HTERT RPE-1 (cell line): ENCODE measurements around the gene FAM171A2.

Experiments
- in situ Hi-C: fragments of 300-500 bp; cut with MboI; formaldehyde crosslinking; loops from 4 replicates; pipeline ENCODE4 v1.14.3; 2020; ENCODE audit warnings: low sequenced_read_pairs

Gene FAM171A2

GRCh38 chr17:44323359-44324091 is 40.1 kb downstream of the FAM171A2 start:
- in situ Hi-C loops, result no loop called here

- in situ Hi-C loops, result no loop called here
Measured at GRCh38 chr17:44322236-44322895, 41.3 kb downstream of the FAM171A2 start.

- in situ Hi-C loops, result no loop called here
Measured at GRCh38 chr17:44321246-44322120, 42.2 kb downstream of the FAM171A2 start.

- in situ Hi-C loops, result no loop called here
Measured at GRCh38 chr17:44320066-44320465, 43.6 kb downstream of the FAM171A2 start.

GRCh38 chr17:44318077-44318892 is 45.4 kb downstream of the FAM171A2 start:
- in situ Hi-C loops, result no loop called here

GRCh38 chr17:44317545-44317944 is 46.1 kb downstream of the FAM171A2 start:
- in situ Hi-C loops, result no loop called here

- in situ Hi-C loops, result no loop called here
Measured at GRCh38 chr17:44315760-44316731, 47.6 kb downstream of the FAM171A2 start.

GRCh38 chr17:44314869-44315661 is 48.6 kb downstream of the FAM171A2 start:
- in situ Hi-C loops, result no loop called here

GRCh38 chr17:44314524-44314868 is 49.2 kb downstream of the FAM171A2 start:
- in situ Hi-C loops, result no loop called here

- in situ Hi-C loops, result no loop called here
Measured at GRCh38 chr17:44314031-44314430, 49.6 kb downstream of the FAM171A2 start.

GRCh38 chr17:44312396-44313104 is 51.1 kb downstream of the FAM171A2 start:
- in situ Hi-C loops, result no loop called here

- in situ Hi-C loops, result no loop called here
Measured at GRCh38 chr17:44311562-44312181, 52.0 kb downstream of the FAM171A2 start.

GRCh38 chr17:44310609-44311376 is 52.9 kb downstream of the FAM171A2 start:
- in situ Hi-C loops, result no loop called here

- in situ Hi-C loops, result no loop called here
Measured at GRCh38 chr17:44310188-44310587, 53.5 kb downstream of the FAM171A2 start.

GRCh38 chr17:44309472-44309871 is 54.2 kb downstream of the FAM171A2 start:
- in situ Hi-C loops, result no loop called here

GRCh38 chr17:44308865-44309264 is 54.8 kb downstream of the FAM171A2 start:
- in situ Hi-C loops, result no loop called here

- in situ Hi-C loops, result no loop called here
Measured at GRCh38 chr17:44308320-44308818, 55.3 kb downstream of the FAM171A2 start, which contains the start of gene RUNDC3A. Gene RUNDC3A (plus strand): TSS chr17:44308601. CDS start chr17:44308833, 232 bp downstream.
